PFSK-1 (cell line): Measurements from ENCODE around the gene NRXN3.

ENCODE experiments used
- POLR2AphosphoS5 ChIP-seq: IDR thresholded peaks from 2 replicates; pipeline ENCODE4 v1.6.1; 2012; ENCODE audit warnings: low read depth, mild to moderate bottlenecking, control low read depth, low read length, moderate library complexity
- TAF1 ChIP-seq: IDR thresholded peaks from 2 replicates; pipeline ENCODE4 v1.6.1; 2012; ENCODE audit warnings: low read length, control low read depth, borderline replicate concordance; ENCODE audit not compliant: insufficient read depth
- TF ChIP-seq, protein P1 (sequence below), 2 experiments: IDR thresholded peaks; 2 replicates each; pipeline versions ENCODE4 v1.6.1 to v1.8.0; 2011 to 2012; ENCODE audit warnings: low read depth in 2 of 2, low read length in 2 of 2, control low read depth in 1 of 2, inconsistent platforms in 1 of 2, mild to moderate bottlenecking in 1 of 2, moderate library complexity in 1 of 2; ENCODE audit not compliant: insufficient read depth in 1 of 2

DNA sequence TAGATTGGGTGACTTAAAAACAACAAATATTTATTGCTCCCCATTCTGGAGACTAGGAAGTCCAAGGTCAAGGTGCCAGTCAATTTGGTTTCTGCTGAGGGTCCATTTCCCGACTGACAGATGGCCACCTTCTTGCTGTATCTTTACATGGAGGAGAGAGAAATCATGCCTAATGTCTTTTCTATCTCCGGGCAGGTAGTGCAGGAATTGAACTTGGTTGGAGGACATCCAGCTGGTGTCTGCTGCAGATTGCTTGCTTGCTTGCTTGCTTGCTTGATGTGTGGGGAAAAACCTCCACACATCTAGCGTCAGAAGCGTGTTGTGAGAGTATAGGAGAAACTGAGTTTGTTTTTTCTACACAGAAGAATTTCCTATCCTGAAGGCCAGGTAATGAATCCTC is 1479.7 kb downstream of the NRXN3 start:
- no peak for TF ChIP-seq TAF1
- TF ChIP-seq, protein P1, sequence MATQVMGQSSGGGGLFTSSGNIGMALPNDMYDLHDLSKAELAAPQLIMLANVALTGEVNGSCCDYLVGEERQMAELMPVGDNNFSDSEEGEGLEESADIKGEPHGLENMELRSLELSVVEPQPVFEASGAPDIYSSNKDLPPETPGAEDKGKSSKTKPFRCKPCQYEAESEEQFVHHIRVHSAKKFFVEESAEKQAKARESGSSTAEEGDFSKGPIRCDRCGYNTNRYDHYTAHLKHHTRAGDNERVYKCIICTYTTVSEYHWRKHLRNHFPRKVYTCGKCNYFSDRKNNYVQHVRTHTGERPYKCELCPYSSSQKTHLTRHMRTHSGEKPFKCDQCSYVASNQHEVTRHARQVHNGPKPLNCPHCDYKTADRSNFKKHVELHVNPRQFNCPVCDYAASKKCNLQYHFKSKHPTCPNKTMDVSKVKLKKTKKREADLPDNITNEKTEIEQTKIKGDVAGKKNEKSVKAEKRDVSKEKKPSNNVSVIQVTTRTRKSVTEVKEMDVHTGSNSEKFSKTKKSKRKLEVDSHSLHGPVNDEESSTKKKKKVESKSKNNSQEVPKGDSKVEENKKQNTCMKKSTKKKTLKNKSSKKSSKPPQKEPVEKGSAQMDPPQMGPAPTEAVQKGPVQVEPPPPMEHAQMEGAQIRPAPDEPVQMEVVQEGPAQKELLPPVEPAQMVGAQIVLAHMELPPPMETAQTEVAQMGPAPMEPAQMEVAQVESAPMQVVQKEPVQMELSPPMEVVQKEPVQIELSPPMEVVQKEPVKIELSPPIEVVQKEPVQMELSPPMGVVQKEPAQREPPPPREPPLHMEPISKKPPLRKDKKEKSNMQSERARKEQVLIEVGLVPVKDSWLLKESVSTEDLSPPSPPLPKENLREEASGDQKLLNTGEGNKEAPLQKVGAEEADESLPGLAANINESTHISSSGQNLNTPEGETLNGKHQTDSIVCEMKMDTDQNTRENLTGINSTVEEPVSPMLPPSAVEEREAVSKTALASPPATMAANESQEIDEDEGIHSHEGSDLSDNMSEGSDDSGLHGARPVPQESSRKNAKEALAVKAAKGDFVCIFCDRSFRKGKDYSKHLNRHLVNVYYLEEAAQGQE (IDR thresholded peaks at IDR 0.05; ENCODE audit: insufficient read depth in 1 of 2, low read depth in 2 of 2, low read length in 2 of 2) = no peak
- no peak for TF ChIP-seq POLR2AphosphoS5
